GM18907 (cell line): ENCODE measurements around the gene IGF2.

ENCODE experiments used
- ATAC-seq: cut with Tn5 transposase; IDR thresholded peaks from one replicate; pipeline ENCODE4 v1.9.1; 2021; ENCODE audit warnings: mild to moderate bottlenecking, moderate library complexity; ENCODE audit not compliant: unreplicated experiment

IGF2 gene

GRCh38 chr11:2104524-2105440 is 34.4 kb downstream of the IGF2 start:
- ATAC-seq: no peak

DNA sequence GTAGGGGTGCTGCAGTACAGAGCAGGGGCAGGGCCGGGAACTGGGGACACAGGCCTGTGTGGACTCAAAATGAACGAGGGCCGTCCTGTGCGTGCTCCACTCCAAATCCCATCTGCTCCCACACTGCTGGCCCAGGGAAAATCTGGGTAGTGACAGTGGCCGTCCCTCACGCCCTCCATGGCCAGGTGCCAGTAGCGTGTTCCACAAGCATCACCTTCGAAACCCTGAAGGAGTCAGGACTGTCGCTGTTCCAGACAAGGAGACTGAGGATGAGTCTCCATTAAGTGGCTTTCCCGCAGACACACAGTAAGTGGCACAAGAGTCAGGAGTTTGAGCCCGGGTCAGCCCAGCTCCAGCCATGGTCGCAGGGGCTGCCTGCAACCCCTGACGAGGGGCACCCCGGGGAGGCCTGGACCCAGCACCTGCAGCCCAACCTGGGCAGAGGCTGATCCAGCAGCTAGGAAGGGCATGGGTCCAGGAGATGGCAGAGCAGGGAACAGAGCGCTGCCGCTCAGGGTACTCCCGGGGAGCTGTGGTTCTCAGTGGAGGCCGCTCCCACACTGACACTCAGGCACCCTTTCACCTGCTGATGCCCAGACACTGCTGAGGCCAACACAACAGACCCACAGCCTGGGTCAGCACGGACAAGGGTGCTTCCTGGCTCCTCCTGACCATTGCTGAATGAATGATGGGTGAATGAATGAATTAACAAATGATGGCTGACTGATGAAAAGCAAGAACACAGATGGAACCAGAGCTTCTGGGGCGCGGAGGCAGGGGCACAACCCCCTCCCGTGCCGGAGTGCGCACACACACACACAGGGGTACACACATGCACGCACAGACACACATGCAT is 35.3 kb downstream of the IGF2 start:
- ATAC-seq: no peak

- no peak for ATAC-seq
Measured at GRCh38 chr11:2102883-2103213, 36.3 kb downstream of the IGF2 start.

DNA sequence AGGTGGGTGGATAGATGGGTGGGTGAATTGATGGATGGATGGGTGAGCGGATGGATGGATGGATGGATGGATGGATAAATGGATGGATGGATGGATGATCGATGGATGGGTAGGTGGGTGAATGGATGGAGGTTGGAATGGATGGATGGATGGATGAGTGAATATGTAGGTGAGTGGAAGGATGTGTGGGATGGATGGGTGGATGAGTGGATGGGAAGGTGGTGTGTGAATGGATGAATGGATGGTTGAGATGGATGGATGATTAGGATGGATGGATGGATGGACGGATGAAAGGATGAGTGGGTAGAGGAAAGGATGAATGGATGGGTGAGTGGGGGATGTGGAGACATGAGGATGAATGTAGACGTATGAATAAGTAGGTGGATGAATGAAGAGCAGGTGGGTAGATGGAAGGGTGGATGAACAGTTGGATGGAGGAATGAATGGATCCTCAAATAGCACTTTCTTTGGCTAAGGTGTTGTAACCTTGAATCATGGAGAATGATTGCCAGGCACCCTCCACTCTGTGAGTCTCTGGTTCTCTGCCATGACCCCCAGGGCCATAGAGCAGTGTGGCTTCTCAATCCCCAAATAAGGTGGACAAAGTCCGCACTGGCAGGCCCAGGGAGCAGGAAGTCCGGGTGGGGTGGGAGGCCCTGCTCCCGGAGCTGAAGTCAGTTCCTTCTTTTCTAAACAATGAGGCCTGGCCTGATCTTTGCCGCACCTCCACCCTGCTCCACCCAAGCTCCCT is 36.9 kb downstream of the IGF2 start:
- ATAC-seq: no peak

- ATAC-seq: no peak
Measured at GRCh38 chr11:2101171-2101675, 38.0 kb downstream of the IGF2 start.

DNA sequence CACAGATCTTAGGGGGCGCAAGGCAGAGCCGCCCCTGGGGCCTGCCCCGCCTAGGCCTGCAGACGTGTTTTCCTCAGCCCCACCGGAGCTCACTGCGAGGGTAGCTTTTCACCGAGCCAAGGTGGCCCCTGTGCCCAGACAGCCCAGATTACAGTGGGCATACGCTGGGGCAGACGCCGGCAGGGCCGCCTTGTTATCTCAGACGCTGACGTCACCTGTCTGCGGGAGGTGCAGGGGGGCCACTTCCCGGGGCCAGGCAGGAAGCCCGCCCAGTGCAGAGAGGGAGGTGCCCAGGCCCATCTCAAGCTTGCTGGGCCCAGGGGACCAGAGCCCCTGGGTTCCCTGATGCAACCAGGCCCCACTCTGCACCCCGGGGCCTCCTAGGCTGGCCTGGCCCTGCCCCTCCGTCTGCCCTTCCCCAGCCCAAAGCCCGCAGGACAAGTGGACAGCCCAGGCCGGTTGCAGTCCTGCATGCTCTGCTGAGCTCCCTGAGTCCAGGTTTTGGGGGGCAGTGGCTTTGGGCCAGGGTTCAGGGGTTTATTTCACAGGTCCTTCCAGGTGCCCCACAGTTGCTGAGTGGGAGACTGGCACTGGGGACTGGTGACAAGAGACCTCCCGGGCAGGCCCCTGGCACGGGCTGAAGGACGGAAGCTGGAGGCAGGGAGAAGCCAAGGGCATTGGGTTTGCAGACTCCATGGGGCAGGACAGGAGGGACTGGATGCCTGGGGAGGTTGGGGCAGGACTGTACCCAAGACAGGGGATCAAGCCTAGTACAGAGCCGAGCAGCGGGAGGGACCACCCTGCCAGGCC is 38.6 kb downstream of the IGF2 start:
- ATAC-seq: no peak

DNA sequence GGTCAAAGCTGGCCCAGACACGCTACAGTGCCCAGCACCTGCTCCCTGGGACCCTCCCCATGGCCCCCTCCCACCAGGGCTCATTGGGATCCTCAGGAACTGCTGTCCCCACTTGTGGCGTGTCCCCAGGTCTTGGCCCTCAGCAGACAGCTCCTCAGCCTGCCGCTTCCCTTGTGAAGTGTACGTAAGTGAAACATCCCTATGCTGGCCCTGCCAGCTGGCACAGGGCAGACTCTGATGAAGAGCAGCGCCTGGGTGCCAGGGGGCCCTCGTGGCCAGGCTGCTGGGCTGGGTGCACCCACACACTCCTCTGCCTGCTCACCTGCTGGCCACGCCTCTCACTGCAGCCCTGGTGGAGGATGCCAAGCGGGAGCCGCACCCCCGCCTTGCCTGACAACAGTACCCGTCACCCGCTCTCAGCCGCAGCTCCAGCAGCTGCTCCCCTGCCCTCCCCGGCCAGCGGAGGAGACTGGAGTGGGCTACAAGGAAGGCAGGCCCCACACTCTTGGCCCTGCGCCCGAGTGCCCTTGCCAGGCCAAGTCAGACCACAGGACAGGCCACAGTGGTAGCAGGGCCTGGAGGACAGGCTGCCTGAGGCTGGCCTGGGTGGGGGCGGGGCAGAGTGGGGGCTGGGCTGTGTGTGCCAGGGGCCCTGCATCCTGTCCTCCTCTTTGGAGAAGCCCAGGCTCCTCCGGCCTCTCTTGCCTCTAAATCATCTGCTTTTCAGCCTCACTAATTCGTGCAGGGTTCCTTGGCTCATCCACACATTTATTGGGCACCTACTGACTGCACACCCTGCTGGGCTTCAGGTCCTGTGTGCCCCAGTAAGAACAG is 39.5 kb downstream of the IGF2 start:
- no peak for ATAC-seq

DNA sequence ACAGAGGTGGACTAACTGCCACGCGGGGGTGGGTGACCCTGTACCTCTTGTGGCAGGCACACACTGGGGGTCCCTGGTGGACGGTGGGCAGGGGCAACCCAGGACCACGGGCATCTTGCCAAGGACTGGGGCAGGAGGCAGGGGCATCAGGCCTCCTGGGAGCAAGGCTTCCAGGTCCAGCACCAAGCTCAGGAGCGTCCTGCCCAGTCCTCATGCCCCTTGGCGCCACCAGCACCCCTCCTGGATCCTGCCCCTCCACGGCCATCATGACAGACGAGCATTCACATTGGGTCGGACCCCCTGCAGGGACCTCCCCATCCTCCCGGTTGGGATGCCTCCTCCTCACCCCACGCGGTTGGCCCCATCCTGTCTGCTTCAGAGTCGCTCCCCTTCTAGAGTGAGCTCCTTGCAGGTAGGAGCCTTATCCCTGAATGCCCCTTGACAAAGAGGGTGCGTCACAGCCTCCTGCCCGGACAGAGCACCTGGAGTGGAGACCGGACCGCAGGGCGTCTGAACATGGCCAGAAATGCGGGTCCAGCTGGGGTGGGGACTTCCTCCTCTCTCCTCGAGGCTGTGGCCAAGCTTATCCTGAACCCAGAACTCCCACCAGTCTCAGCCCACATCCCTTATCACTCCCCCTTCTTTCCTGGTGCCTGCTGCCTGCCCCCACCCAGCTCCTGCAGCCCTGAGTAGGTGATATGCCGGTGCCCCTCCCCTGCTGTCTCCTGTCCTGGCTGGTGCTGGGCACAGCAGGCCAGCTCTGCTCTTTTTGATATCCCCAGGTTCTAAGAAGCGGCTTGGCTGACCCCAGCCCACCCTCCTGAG is 40.3 kb downstream of the IGF2 start:
- ATAC-seq: no peak

DNA sequence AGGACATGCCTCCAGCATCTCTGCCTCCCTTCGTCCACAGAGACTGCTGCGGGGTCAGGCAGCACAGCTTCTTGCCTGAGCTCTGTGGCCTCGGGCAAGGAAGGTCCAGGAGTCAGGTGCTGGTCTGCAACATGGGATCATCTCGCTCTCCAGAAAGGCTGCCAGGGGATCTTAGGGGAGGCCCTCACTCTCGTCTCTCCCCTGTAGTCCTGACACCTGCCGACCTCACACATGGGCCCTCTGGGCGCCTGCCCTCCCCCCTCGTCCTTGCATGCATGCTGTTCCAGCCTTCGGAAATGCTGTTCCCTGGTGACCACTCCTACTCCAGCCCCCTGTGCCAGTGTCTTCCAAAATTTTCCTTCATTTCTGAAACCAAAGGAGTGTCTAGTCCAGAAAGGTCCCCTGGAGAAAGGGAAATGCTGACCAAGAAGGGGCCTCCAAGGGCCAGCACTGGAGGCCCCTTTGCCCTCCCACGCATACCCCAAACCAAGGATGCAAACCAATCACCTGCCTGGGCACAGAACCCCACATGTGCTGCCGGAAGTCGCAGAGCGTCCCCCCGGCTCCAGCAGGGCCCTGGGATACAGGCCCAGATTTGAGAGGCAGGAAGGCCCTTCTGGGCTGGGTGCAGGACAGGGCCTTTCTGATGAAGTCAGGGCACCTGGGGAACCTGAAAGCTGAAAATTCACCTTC is 41.0 kb downstream of the IGF2 start:
- no peak for ATAC-seq

DNA sequence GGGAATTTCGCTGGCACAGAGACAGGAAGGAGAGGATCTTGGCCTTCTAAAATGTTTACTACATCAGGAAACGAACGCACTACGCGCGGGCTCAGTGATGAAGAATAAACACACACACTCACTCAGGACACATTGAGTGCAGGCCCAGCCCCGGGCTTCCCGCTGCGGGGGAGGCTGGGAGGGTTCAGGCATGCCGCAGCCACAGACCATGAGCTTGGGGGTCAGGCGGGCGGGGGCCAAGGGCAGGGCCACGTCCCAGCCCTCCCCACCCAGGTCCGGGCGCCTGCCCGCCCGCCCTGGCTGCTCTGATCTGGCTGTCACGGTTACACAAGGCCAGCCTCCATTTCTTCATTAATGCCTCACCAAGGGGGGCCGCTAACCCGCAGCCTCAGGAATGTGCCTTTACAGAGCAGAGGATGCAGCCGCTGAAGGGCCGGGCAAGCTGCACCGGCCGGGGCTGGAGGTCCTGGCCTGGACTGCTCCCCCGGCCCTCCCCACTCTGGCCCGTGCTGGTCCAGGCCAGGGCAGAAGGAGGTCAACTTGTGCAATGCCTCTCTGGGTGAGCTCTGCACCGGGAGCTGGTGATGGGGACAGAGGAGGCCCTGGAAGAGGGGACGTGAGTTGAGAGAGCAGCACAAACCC is 41.7 kb downstream of the IGF2 start:
- ATAC-seq: no peak

- ATAC-seq: no peak
Measured at GRCh38 chr11:2096919-2097301, 42.3 kb downstream of the IGF2 start.

GRCh38 chr11:2096011-2096918 is 42.9 kb downstream of the IGF2 start:
- no peak for ATAC-seq

- no peak for ATAC-seq
Measured at GRCh38 chr11:2095542-2095941, 43.6 kb downstream of the IGF2 start.

DNA sequence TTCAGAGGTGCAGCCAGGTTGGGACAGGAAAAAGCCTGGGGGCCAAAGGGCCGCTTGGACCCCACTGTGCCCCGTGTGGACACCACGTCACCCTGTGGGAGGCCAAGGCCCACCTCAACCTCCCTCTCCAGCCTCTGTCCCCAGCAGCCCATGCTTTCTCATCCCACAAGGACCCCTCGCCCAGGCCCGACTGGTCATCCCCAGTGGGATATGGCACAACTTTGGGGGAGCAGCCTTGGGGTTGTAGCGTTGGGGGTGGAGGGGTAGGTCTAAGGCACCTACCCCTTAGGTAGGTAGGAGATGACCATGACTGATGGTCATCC is 44.0 kb downstream of the IGF2 start:
- no peak for ATAC-seq

- no peak for ATAC-seq
Measured at GRCh38 chr11:2094354-2095197, 44.6 kb downstream of the IGF2 start.
